GM18499 (cell line): Measurements from ENCODE around the gene IGSF1.

Source experiments
- ATAC-seq: cut with Tn5 transposase; IDR thresholded peaks from one replicate; pipeline ENCODE4 v1.9.1; 2021; ENCODE audit warnings: moderate number of reproducible peaks; ENCODE audit not compliant: insufficient read depth, unreplicated experiment

The IGSF1 gene

GRCh38 chrX:131288738-131289511 is at the start of gene IGSF1:
Gene IGSF1 (minus strand): TSS chrX:131289306. CDS start chrX:131286674, 2,632 bp downstream.
- ATAC-seq = no peak

GRCh38 chrX:131332331-131332730 is 43.2 kb upstream of the IGSF1 start:
- no peak for ATAC-seq

- ATAC-seq = no peak
These were observed 42.0 kb upstream of the IGSF1 start for GRCh38 chrX:131331152-131331551.

DNA sequence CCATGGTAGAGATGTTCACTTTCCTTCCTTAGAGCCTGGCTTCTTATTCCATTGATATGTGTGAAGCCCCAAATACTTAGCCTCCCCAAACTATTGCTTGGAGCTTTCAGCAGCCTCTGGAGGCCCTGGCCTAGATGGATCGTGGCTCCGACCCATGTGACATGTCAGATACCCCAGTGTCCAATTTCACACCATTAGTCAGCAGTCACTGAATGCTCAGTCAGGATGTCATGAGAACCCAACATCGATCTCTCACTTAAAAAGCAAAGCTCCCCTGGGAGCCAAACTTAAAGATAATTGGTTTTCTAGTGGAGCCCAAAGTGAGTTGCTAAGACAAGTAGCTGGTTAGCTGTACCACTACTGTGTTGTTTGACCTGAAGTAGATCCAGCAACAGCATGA is 41.6 kb upstream of the IGSF1 start:
- no peak for ATAC-seq

GRCh38 chrX:131322651-131323050 is 33.5 kb upstream of the IGSF1 start:
- no peak for ATAC-seq

- ATAC-seq = no peak
These were observed 28.2 kb upstream of the IGSF1 start for GRCh38 chrX:131317326-131317725.

GRCh38 chrX:131316260-131316659 is 27.2 kb upstream of the IGSF1 start:
- no peak for ATAC-seq

- no peak for ATAC-seq
These were observed 19.9 kb upstream of the IGSF1 start for GRCh38 chrX:131308980-131309379.

- no peak for ATAC-seq
These were observed 17.5 kb upstream of the IGSF1 start for GRCh38 chrX:131306601-131307000.

DNA sequence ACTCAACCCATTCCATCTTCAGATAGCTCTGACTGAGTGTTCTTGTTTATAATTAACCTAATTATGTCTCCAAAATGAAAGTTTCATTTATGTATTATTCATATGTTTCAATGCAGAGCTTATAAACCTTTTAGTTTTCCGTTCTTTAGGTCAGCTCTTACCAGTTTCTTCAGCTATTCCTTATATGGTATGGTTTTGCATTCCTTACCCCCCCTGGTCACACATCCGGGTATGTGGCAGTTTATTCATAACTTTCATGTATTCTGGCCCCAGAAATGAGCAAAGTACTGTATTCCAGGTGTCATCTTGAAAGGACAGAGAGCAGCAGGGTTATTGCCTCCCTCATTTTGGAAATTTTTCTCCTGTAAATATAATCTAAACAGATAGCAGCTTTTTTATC is 16.8 kb upstream of the IGSF1 start:
- no peak for ATAC-seq

- ATAC-seq = no peak
These were observed 13.6 kb upstream of the IGSF1 start for GRCh38 chrX:131302701-131303100.

DNA sequence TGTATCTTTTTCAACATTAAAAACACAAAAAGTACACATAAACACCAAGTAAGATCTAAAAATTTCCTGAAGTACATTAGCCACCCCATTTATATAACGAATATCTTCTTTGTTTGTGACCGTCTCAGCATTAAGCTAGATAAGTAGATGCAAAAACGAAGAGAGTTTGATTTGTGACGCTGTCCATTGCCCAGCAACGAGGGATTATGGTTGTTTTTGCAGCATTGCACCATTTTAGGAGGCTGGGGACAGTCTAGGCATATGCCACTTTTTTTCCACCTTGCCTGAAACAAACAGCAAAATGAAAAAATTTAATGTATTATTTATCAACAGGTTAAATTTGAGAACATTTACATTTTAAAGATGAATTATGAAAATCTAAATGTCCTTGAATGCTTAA is 12.0 kb upstream of the IGSF1 start:
- ATAC-seq = no peak

DNA sequence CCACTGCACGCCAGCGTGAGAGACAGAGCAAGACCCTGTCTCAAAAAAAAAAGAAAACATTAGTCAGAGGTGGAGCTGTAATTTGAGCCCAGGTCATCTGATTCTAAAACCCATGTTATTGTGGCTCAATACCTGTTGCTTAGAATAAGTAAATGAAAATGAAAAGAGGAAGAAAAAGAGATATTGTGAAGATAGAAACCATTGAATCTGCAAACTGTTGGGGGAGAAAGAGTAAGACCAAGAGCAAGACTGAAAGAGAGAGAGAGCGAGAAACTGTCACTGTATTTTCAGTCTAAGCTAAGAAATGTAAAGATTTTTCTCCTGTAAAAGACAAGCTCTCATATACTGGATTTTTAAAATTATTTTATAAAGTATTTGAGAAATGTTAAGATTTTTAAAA is 9.7 kb upstream of the IGSF1 start:
- no peak for ATAC-seq

- ATAC-seq = no peak
These were observed 8.9 kb upstream of the IGSF1 start for GRCh38 chrX:131298036-131298435.

DNA sequence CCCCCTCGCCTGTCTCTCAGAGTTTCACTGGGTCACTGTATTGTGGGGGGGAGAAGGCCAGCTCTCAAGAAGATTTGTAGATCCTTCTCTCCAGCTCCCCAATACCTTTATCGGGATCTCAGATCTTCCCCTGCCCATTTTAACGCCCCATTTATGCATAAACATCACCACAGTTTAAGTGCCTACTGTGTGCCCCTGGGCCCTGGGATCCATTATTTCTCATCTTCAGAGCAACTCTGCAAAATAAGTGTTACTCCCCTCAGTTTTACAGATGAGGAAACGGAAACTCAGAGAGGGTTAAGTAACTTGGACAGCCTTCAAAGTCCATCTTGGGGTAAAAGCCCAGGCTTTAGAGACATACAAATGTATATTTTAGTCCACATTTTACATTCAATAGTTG is 421 bp upstream of the IGSF1 start:
- ATAC-seq = no peak

GRCh38 chrX:131288188-131288587 is 918 bp downstream of the IGSF1 start:
- ATAC-seq = no peak

DNA sequence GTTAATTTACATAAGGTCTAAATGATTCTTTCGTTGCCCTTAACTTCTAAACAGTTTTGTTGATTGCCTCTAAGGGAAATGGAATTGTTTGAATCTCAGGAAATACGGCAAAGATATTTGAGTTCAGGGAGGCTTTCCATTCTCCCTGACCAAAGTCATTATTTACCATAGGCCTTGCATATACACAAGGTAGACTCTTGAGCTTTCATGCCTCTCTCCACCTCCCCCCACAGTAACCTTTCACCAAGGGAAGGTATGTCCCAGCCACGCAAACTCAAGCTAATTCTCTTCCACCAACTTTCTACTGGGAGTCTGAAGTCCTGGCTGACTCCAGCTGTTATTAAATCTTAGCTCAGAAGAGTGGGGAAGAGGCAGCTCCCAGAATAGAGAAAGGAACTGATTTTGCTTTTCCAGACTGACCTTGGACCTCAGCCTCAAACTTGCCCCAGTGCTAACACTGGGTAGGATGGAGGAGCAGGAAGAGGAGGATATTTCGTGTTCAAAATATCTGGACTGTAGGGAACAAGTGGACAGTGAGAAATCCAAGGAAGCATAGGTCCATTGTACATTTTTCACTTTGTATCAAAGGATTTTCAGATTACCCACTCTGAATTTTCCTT is 1.4 kb downstream of the IGSF1 start:
- ATAC-seq = no peak

DNA sequence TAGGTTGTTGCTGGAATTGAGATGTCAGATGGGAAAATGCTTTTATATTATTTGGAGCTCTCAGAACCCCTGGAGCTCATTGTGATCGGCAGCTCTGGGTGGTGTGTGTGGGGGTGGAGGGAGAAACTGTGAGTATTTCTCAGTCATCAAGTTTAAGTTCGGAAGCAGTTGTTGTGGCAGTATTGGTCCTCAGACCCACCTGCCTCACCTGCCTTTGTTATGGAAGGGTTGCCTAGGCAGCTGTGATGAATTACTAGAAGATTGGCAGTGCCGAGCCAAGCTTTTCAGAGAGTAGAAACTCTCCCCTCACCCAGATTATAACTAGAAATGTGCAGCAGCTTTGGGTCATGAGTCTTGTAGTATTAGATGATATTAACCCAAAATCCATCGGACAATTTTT is 9.5 kb downstream of the IGSF1 start:
- ATAC-seq = no peak

DNA sequence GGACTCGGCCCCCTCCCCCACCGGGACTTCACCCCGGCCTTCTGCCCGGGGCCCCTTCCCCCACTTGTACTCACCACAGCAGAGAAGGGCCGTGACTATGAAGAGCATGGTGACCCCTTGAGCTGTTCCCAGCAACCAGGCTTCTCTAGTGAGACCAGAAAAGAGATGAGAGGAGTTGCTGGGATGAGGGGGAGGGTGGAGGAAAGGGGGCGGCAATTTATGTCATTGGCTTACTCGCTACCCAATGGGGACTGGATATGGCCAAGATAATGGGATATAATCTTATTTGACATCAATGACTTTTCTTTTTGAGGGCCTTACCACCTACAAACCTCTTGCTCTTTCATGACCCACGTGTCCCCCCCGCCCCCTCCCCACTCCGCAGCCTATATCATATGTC is 9.9 kb downstream of the IGSF1 start:
- ATAC-seq = no peak

- no peak for ATAC-seq
These were observed 11.5 kb downstream of the IGSF1 start for GRCh38 chrX:131277543-131278136.

DNA sequence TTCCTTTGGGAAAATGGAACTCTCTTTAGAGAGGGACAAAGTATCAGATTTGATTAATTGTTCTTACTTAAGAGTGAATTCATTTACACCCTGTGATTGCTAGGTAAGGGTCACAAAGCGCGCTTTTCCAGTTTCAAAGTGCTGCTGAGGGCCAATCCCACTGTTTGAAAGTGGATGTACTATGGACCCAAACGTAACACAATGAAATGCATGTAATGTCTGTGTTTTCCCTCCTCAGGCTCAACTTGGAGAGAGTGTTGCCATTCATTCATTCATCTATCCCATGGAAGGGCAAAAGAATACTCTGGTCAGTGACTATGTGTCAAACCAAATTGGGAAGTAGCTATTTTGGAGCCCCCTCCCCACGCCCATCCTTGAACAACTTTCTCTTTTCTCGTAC is 16.1 kb downstream of the IGSF1 start:
- no peak for ATAC-seq

DNA sequence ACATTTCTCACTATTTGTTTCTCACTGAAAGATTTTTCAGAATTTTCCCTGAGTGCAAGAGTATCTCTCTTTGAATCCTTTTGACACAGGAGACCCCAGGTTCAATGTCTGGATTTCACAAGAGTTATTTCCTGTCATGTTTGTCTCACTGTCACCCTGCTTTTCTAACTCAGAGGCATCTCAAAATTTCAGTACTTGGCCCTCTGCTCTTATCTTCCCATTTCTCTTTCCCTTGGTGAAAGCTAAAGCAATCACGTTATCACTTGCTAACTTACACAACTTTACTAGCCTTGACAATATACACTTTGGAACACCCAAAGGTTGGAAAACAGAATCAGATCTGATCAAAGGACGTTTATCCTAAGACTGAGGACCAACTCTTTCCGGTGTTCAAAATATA is 17.3 kb downstream of the IGSF1 start:
- no peak for ATAC-seq
